NAMALWA (cell line): ENCODE data around the gene AANAT.

Experiments used
- DNase-seq: peaks from one replicate; pipeline ENCODE4 v3.0.0-alpha.2; 2015; ENCODE audit warnings: low spot score

Gene AANAT

GRCh38 chr17:76467366-76467765 lies at the start of gene AANAT:
AANAT (plus strand) TSS chr17:76467603; CDS start chr17:76468747, 1,144 bp downstream.
- no peak for DNase-seq

DNA sequence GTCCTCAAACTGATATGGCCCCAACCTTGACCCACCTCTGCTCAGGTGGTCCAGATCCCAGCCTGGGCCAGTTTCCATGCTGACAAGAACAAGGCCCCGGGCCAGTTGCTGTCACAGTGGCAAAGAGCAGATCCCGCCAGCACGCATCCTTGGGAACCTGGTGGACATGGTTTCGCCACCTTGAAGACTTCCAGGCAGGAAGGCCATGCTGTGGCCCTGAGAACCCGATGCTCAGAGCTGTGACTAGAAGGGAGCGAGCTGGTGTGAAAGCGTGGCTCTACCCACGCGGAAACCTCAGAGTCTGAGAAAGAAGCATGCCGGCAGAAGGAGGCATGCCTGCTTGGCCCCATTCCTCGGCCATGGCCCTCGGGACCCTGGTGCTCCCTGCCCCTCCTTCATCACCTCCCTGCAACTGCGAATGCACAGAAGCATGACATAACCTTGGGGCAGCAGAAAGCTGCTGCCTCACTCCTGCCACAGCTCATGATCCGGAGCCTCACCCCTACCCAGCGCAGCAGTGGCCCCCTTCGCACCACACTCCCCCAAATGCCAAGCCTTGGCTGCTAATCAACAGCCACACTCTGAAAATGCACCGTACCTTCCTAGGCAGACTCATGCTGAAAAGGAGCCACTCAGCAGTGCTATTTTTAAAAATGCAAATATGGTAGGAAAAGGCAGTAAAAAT lies 47.7 kb upstream of the AANAT start:
- no peak for DNase-seq

- no peak for DNase-seq
Observed at GRCh38 chr17:76420356-76421043, 46.9 kb upstream of the AANAT start.

- DNase-seq = no peak
Observed at GRCh38 chr17:76421044-76421407, 46.4 kb upstream of the AANAT start.

DNA sequence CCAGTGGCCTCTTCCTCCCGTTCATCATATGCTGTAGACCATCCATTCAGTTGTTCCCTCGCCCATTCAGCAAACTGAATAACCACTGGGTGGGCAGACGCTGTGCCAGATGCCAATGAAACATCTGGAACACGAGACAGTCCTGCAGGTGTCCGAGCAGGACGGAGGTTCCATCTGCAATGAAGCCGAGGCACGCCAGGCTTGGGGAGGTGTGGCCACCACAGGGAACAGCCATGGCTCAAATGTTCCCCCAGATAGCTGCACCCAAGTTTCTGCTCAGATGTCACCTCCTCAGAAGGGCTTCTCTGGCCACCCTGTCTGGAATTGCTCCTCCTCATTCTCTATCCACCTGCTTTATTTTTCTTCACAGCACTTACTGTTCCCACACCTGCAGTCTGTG lies 45.0 kb upstream of the AANAT start:
- DNase-seq = peak; percentile 20

- DNase-seq = no peak
Observed at GRCh38 chr17:76422860-76423259, 44.5 kb upstream of the AANAT start.

DNA sequence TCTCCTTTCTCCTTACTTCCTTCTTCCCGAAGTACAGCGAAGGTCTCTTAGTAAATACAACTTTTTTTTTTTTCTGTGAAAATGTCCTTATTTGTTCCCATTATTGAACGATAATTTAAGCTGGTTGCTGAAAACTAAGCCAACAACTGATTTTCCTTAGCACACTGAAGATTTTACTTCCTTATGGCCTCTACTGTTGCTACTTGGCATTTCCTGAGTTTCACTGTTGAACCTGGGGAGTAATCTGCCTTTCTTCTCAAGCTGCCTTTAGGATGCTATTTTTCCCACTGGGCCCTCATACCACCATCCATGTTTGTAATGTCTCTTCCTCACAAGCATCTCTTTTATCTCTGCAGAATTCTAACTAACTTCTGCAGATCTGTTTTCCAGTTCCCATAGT lies 40.5 kb upstream of the AANAT start:
- no peak for DNase-seq

- DNase-seq = peak; percentile 81
Observed at GRCh38 chr17:76427501-76428231, 39.7 kb upstream of the AANAT start.

DNA sequence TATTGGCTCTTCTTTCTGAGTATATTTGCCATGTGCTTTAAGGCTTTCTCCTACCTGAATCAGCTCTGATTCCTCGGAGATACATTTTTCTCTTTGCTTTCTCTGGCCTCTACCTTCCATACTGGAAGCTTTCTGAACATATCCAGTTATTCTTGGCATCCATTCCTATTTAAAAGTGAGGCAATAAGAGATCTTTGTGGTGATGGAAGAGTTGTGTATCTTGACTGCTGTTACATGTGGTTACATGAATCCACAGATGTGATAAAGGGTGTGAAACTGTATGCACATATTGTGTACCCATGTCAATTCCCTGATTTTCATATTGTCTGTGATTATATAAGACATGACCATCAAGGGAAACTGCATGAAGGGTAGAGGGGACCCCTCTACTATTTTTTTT lies 38.9 kb upstream of the AANAT start:
- no peak for DNase-seq

GRCh38 chr17:76431509-76431908 lies 35.9 kb upstream of the AANAT start:
- DNase-seq = no peak

- no peak for DNase-seq
Observed at GRCh38 chr17:76432004-76432403, 35.4 kb upstream of the AANAT start.

DNA sequence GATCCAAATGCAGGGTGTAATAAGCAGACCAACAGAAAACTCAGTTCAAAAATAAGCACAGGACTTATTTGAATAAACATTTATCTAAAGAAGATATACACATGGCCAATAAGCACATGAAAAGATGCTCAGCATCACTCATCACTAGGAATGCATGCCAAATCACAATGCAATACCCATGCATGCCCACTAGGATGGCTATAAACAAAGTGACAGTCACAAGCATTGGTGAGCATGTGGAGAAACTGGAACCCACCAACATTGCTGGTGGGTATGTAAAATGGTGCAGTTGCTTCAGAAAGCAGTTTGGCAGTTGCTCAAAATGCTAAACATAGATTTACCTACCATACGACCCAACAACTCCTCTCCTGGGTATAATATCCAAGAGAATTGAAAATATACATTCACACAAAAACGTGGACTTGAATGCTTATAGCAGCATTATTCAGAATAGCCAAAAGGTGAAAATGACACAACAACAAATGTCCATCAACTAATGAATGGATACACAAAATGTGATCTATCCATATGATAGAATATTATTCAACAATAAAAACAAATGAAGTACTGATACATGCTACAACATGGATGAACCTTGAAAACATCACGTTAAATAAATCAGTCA lies 34.6 kb upstream of the AANAT start:
- peak; percentile 73 for DNase-seq

GRCh38 chr17:76433693-76434092 lies 33.7 kb upstream of the AANAT start:
- no peak for DNase-seq

DNA sequence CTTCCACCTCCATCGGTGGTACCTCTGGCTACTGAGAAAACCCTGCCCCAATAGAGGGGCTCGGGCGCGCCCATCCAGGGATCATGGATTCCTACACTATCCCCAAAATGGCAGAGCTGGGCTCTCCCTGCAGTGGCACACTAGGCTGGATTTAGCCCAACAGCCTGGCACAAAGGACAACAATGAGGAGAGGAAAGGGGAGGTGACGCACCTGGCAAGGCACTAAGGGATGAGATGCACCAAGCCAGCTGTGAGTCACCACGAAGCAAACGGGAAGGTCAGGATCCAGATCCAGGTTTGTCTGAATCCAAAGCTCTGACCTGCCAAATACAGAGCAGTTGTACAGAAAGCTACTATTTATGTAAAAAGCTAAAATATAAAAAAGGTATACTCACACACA lies 32.5 kb upstream of the AANAT start:
- no peak for DNase-seq

DNA sequence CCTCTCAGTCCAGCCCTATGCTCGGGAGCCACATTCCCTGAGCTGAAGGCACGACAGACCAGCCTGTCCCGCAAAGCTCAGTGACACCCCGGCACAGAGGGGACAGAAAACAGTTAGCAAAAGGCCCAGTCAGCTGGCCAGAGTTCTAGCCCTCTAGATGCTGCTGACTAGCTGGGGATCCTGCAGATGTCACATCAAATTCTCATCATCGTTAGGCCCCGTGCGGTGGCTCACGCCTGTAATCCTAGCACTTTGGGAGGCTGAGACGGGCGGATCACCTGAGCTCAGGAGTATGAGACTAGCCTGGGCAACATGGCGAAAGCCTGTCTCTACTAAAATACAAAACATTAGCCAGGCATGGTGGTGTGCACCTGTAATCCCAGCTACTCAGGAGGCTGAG lies 31.7 kb upstream of the AANAT start:
- no peak for DNase-seq

GRCh38 chr17:76437467-76438402 lies 29.7 kb upstream of the AANAT start:
- DNase-seq = no peak

DNA sequence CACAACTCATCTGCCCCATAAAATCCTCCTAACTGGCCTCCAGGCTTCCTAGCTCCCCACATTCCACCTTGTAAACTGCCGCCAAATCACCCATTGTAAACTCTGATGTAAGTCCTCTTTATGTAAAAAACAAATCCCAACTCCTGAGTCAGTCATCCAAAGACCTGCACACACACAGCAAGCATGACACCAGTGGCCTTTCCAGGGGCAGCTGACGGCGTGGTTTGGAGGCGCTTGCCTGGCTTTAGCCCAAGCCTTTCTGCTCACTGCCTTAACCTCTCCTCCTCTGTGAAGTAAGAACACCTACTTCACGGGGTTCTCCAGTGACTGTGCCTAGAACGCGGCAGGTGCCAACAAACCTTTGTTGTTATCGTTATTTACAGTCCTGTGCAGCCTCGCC lies 28.5 kb upstream of the AANAT start:
- no peak for DNase-seq

GRCh38 chr17:76439314-76439928 lies 28.0 kb upstream of the AANAT start:
- no peak for DNase-seq

GRCh38 chr17:76440751-76441362 lies 26.5 kb upstream of the AANAT start:
- DNase-seq = no peak

- DNase-seq = no peak
Observed at GRCh38 chr17:76441686-76442340, 25.6 kb upstream of the AANAT start.
